Activated naive CD4-positive, alpha-beta T cell treated with anti-CD3 and anti-CD28 coated beads, Interleukin-2, amount 50 U/mL, for 24 hours (primary cell): ENCODE measurements around the gene USF1.
A peak's percentile ranks its signal among the peaks of the same experiment; 100 is the strongest.
"Not testable (repeated sequence)": the region's sequence is repeated elsewhere in the genome, so short reads cannot be mapped to it uniquely, and the experiment has no call there.

Source experiments
- H3K27ac Mint-ChIP-seq: one replicate; pipeline ENCODE4 v1.8.0; 2021; ENCODE audit warnings: mild to moderate bottlenecking, mixed read lengths
- H3K27me3 Mint-ChIP-seq: one replicate; pipeline ENCODE4 v1.8.0; 2021; ENCODE audit warnings: mixed read lengths
- H3K36me3 Mint-ChIP-seq: one replicate; pipeline ENCODE4 v1.8.0; 2021; ENCODE audit warnings: mixed read lengths
- H3K4me1 Mint-ChIP-seq: one replicate; pipeline ENCODE4 v1.8.0; 2021; ENCODE audit warnings: mixed read lengths
- H3K4me3 Mint-ChIP-seq: one replicate; pipeline ENCODE4 v1.8.0; 2021; ENCODE audit warnings: mild to moderate bottlenecking, mixed read lengths
- H3K9me3 Mint-ChIP-seq: one replicate; pipeline ENCODE4 v1.8.0; 2021; ENCODE audit warnings: mixed read lengths

Gene USF1

GRCh38 chr1:161044535-161044907 is 1.3 kb downstream of the USF1 start:
- H3K9me3 Mint-ChIP-seq: no peaks in the 10 kb centered on the region
- no peaks in the 10 kb centered on the region for H3K27me3 Mint-ChIP-seq
- peak overlapping the region; percentile 99 for H3K4me3 Mint-ChIP-seq
- H3K4me1 Mint-ChIP-seq: peaks cover 39% of the 10 kb centered on the region
- H3K27ac Mint-ChIP-seq: peak overlapping the region; percentile 95
- peaks cover 14% of the 10 kb centered on the region for H3K36me3 Mint-ChIP-seq

GRCh38 chr1:161039546-161039945 is 6.2 kb downstream of the USF1 start:
- Mint-ChIP-seq H3K27ac (peak overlapping the region; percentile 79), H3K4me1 (peaks cover 44% of the 10 kb centered on the region), H3K27me3 (no peaks in the 10 kb centered on the region), H3K36me3 (peaks cover 8% of the 10 kb centered on the region), H3K4me3 (peak overlapping the region; percentile 94), H3K9me3 (no peaks in the 10 kb centered on the region)

- no peaks in the 10 kb centered on the region for H3K27me3 Mint-ChIP-seq
- peaks cover 8% of the 10 kb centered on the region for H3K36me3 Mint-ChIP-seq
- H3K4me3 Mint-ChIP-seq: peak overlapping the region; percentile 94
- peak overlapping the region; percentile 95 for H3K27ac Mint-ChIP-seq
- H3K9me3 Mint-ChIP-seq: no peaks in the 10 kb centered on the region
- H3K4me1 Mint-ChIP-seq: peaks cover 40% of the 10 kb centered on the region
Measured at GRCh38 chr1:161039154-161039545, 6.6 kb downstream of the USF1 start.

- H3K4me1 Mint-ChIP-seq: peaks cover 37% of the 10 kb centered on the region
- H3K27me3 Mint-ChIP-seq: no peaks in the 10 kb centered on the region
- peak within 1 kb of the TSS; percentile 95 for H3K27ac Mint-ChIP-seq
- H3K4me3 Mint-ChIP-seq: peak within 1 kb of the TSS; percentile 94
- peaks cover 8% of the 10 kb centered on the region for H3K36me3 Mint-ChIP-seq
- no peaks in the 10 kb centered on the region for H3K9me3 Mint-ChIP-seq
Measured at GRCh38 chr1:161038523-161039153, 7.1 kb downstream of the USF1 start, which contains the start of gene TSTD1. TSTD1 (minus strand) TSS chr1:161038964; CDS start chr1:161038889, 75 bp downstream.

- peak overlapping the region; percentile 94 for H3K4me3 Mint-ChIP-seq
- H3K27me3 Mint-ChIP-seq: no peaks in the 10 kb centered on the region
- peaks cover 10% of the 10 kb centered on the region for H3K36me3 Mint-ChIP-seq
- no peaks in the 10 kb centered on the region for H3K9me3 Mint-ChIP-seq
- peaks cover 41% of the 10 kb centered on the region for H3K4me1 Mint-ChIP-seq
- H3K27ac Mint-ChIP-seq: peak overlapping the region; percentile 95
Measured at GRCh38 chr1:161037661-161038522, 7.9 kb downstream of the USF1 start.

- Mint-ChIP-seq H3K4me3 (no peak overlapping the region), H3K36me3 (peaks cover 11% of the 10 kb centered on the region), H3K27ac (no peak overlapping the region), H3K4me1 (peaks cover 35% of the 10 kb centered on the region), H3K27me3 (no peaks in the 10 kb centered on the region), H3K9me3 (no peaks in the 10 kb centered on the region)
Measured at GRCh38 chr1:161033751-161034150, 12.0 kb downstream of the USF1 start.

GRCh38 chr1:161032409-161032808 is 13.4 kb downstream of the USF1 start:
- peak overlapping the region; percentile 43 for H3K4me3 Mint-ChIP-seq
- no peaks in the 10 kb centered on the region for H3K9me3 Mint-ChIP-seq
- H3K36me3 Mint-ChIP-seq: peaks cover 13% of the 10 kb centered on the region
- peaks cover 31% of the 10 kb centered on the region for H3K4me1 Mint-ChIP-seq
- peak overlapping the region; percentile 80 for H3K27ac Mint-ChIP-seq
- no peaks in the 10 kb centered on the region for H3K27me3 Mint-ChIP-seq

- H3K27ac Mint-ChIP-seq: peak overlapping the region; percentile 81
- peaks cover 30% of the 10 kb centered on the region for H3K4me1 Mint-ChIP-seq
- no peak overlapping the region for H3K4me3 Mint-ChIP-seq
- peaks cover 17% of the 10 kb centered on the region for H3K36me3 Mint-ChIP-seq
- no peaks in the 10 kb centered on the region for H3K27me3 Mint-ChIP-seq
- H3K9me3 Mint-ChIP-seq: no peaks in the 10 kb centered on the region
Measured at GRCh38 chr1:161031874-161032273, 13.9 kb downstream of the USF1 start.

- H3K4me3 Mint-ChIP-seq, H3K27ac Mint-ChIP-seq, H3K27me3 Mint-ChIP-seq, H3K9me3 Mint-ChIP-seq: not testable (repeated sequence)
- H3K4me1 Mint-ChIP-seq: peaks cover 37% of the 10 kb centered on the region
- peaks cover 24% of the 10 kb centered on the region for H3K36me3 Mint-ChIP-seq
Measured at GRCh38 chr1:161029466-161029865, 16.3 kb downstream of the USF1 start.

- Mint-ChIP-seq H3K4me1 (peaks cover 31% of the 10 kb centered on the region), H3K4me3 (peak overlapping the region; percentile 19), H3K36me3 (peaks cover 20% of the 10 kb centered on the region), H3K27ac (peak overlapping the region; percentile 79)
- H3K27me3 Mint-ChIP-seq, H3K9me3 Mint-ChIP-seq: not testable (repeated sequence)
Measured at GRCh38 chr1:161026954-161027353, 18.8 kb downstream of the USF1 start.

- H3K9me3 Mint-ChIP-seq, H3K27me3 Mint-ChIP-seq, H3K27ac Mint-ChIP-seq: not testable (repeated sequence)
- peak overlapping the region; percentile 86 for H3K4me3 Mint-ChIP-seq
- H3K36me3 Mint-ChIP-seq: peaks cover 11% of the 10 kb centered on the region
- H3K4me1 Mint-ChIP-seq: peaks cover 64% of the 10 kb centered on the region
Measured at GRCh38 chr1:161022432-161022831, 23.3 kb downstream of the USF1 start.

GRCh38 chr1:161021970-161022353 is 23.8 kb downstream of the USF1 start:
- Mint-ChIP-seq H3K27ac (no peak overlapping the region), H3K9me3 (no peaks in the 10 kb centered on the region), H3K4me1 (peaks cover 61% of the 10 kb centered on the region), H3K36me3 (peaks cover 8% of the 10 kb centered on the region), H3K27me3 (no peaks in the 10 kb centered on the region), H3K4me3 (peak overlapping the region; percentile 86)

- no peaks in the 10 kb centered on the region for H3K9me3 Mint-ChIP-seq
- H3K4me3 Mint-ChIP-seq: peak overlapping the region; percentile 86
- H3K27me3 Mint-ChIP-seq: no peaks in the 10 kb centered on the region
- H3K36me3 Mint-ChIP-seq: peaks cover 5% of the 10 kb centered on the region
- H3K4me1 Mint-ChIP-seq: peaks cover 61% of the 10 kb centered on the region
- peak overlapping the region; percentile 87 for H3K27ac Mint-ChIP-seq
Measured at GRCh38 chr1:161021165-161021969, 24.4 kb downstream of the USF1 start.

GRCh38 chr1:161020509-161021164 is 25.1 kb downstream of the USF1 start, which contains the start of gene F11R:
F11R (minus strand) TSS chr1:161021152; CDS start chr1:161021073, 79 bp downstream.
- peaks cover 5% of the 10 kb centered on the region for H3K36me3 Mint-ChIP-seq

More at GRCh38 chr1:161020509-161021164, 25.1 kb downstream of the USF1 start, which contains the start of gene F11R:
- Mint-ChIP-seq H3K4me1 (peaks cover 61% of the 10 kb centered on the region), H3K4me3 (peak within 1 kb of the TSS; percentile 86), H3K27me3 (no peaks in the 10 kb centered on the region), H3K27ac (peak within 1 kb of the TSS; percentile 87), H3K9me3 (no peaks in the 10 kb centered on the region)
